HCT116 (cell line): ENCODE measurements around the gene ZBTB47. TPM values are rescaled to one million over a fixed set of nuclear protein-coding genes. Genes with fewer than 3 reads are reported as not detected.
A peak's percentile ranks its signal among the peaks of the same experiment; 100 is the strongest.

Experiments
- ATAC-seq: fragments of 200-7000 bp; cut with Tn5 transposase; 2 replicates; pipeline ENCODE4 v1.9.1; 2020; ENCODE audit warnings: mild to moderate bottlenecking, moderate library complexity
- BruUV-seq: library from RNA; stranded (reverse); fragments of 400-500 nt; replicated peaks from 2 replicates; lab custom pipeline; 2021; lab: Mats Ljungman, UMichigan
- CTCF ChIA-PET: fragments of 300-600 bp; sonication (Branson Sonifier 250); formaldehyde crosslinking; loops from one replicate; lab custom pipeline; 2021; ENCODE audit warnings: antibody characterized with exemption; lab: Charles Lee
- POLR2A ChIA-PET: fragments of 300-600, 350-600 bp; sonication (Branson Sonifier 250); formaldehyde crosslinking; loops from one replicate; lab custom pipeline; 2021; ENCODE audit warnings: antibody characterized with exemption; lab: Charles Lee
- RAD21 ChIA-PET, 2 experiments: fragments of 300-600 bp; sonication (Branson Sonifier 250); formaldehyde crosslinking; loops; one replicate each; lab custom pipeline; 2023; ENCODE audit warnings: low total read pairs in 2 of 2; ENCODE audit not compliant: uncharacterized antibody in 2 of 2, unreplicated experiment in 2 of 2, low non-redundant PET in 1 of 2; lab: Charles Lee
- DNase-seq: peaks from one replicate; pipeline ENCODE4 v3.0.0-alpha.2; 2010; ENCODE audit warnings: low read depth, low spot score
- H2AFZ ChIP-seq: fragments of 200-600 bp; shearing (Covaris generic), sonication (generic); 2 replicates; pipeline ENCODE4 v1.6.1; 2017; ENCODE audit warnings: low read depth, mixed run types, mixed read lengths, antibody characterized with exemption, low read length; ENCODE audit not compliant: poor library complexity, severe bottlenecking
- H3K27ac ChIP-seq: 2 replicates; pipeline ENCODE4 v1.5.1; 2012; ENCODE audit warnings: low read depth, low read length
- H3K27me3 ChIP-seq: fragments of 200-600 bp; sonication (generic); 2 replicates; pipeline ENCODE4 v1.6.1; 2016; ENCODE audit warnings: mixed run types, low read length, mixed read lengths; ENCODE audit not compliant: insufficient read depth
- H3K36me3 ChIP-seq, 2 experiments: fragments of 200-500 bp in 1 of 2; fragments of 200-600 bp in 1 of 2; sonication (Bioruptor generic) in 1 of 2; sonication (generic) in 1 of 2; 2 replicates each; pipeline versions ENCODE4 v1.5.1 to v1.6.1; 2014 to 2016; ENCODE audit warnings: low read length in 2 of 2, inconsistent platforms in 1 of 2, mixed read lengths in 1 of 2, mixed run types in 1 of 2; ENCODE audit not compliant: insufficient read depth in 2 of 2, control insufficient read depth in 1 of 2
- H3K4me1 ChIP-seq, 2 experiments: fragments of 200-600 bp in 1 of 2; sonication (generic) in 1 of 2; 2 replicates each; pipeline versions ENCODE4 v1.5.1 to v1.6.1; 2012 to 2017; ENCODE audit warnings: low read length in 2 of 2, inconsistent platforms in 1 of 2, mild to moderate bottlenecking in 1 of 2, mixed read lengths in 1 of 2, mixed run types in 1 of 2, moderate library complexity in 1 of 2; ENCODE audit not compliant: insufficient read depth in 2 of 2, control insufficient read depth in 1 of 2
- H3K4me2 ChIP-seq: fragments of 200-600 bp; sonication (generic); 2 replicates; pipeline ENCODE4 v1.6.1; 2017; ENCODE audit warnings: mixed run types, low read length, mixed read lengths
- H3K4me3 ChIP-seq, 2 experiments: fragments of 200-600 bp in 1 of 2; sonication (generic) in 1 of 2; replicated peaks in 1 of 2; 2 replicates each; pipeline ENCODE4 v1.5.1; 2011 to 2016; ENCODE audit warnings: low read length in 2 of 2, control low read depth in 1 of 2, low read depth in 1 of 2, mild to moderate bottlenecking in 1 of 2, mixed read lengths in 1 of 2, mixed run types in 1 of 2
- H3K79me2 ChIP-seq: fragments of 200-600 bp; sonication (generic); 2 replicates; pipeline ENCODE4 v1.6.1; 2017; ENCODE audit warnings: mild to moderate bottlenecking, mixed run types, low read length, moderate library complexity, mixed read lengths; ENCODE audit not compliant: insufficient read depth
- H3K9ac ChIP-seq: fragments of 200-600 bp; sonication (generic); 2 replicates; pipeline ENCODE4 v1.6.1; 2016; ENCODE audit warnings: low read length, mixed read lengths
- H3K9me2 ChIP-seq: fragments of 200-600 bp; sonication (generic), shearing (Covaris generic); 2 replicates; pipeline ENCODE4 v1.6.1; 2017; ENCODE audit warnings: mixed run types, mild to moderate bottlenecking, moderate library complexity; ENCODE audit not compliant: insufficient read depth
- H3K9me3 ChIP-seq, 2 experiments: fragments of 200-500 bp in 1 of 2; fragments of 200-600 bp in 1 of 2; sonication (Bioruptor generic) in 1 of 2; sonication (generic) in 1 of 2; 2 replicates each; pipeline ENCODE4 v1.6.1; 2014 to 2017; ENCODE audit warnings: low read length in 2 of 2, mixed read lengths in 2 of 2, inconsistent platforms in 1 of 2, low read depth in 1 of 2, mild to moderate bottlenecking in 1 of 2, mixed run types in 1 of 2, moderate library complexity in 1 of 2; ENCODE audit not compliant: control insufficient read depth in 1 of 2, insufficient read depth in 1 of 2
- H4K20me1 ChIP-seq: fragments of 200-600 bp; sonication (generic), shearing (Covaris generic); 2 replicates; pipeline ENCODE4 v1.6.1; 2017; ENCODE audit warnings: mixed run types, mild to moderate bottlenecking, moderate library complexity; ENCODE audit not compliant: insufficient read depth
- CBX3 ChIP-seq: IDR thresholded peaks from 2 replicates; pipeline ENCODE4 v1.6.1; 2012; ENCODE audit warnings: low read depth
- CEBPB ChIP-seq: IDR thresholded peaks from 2 replicates; pipeline ENCODE4 v1.6.1; 2012; ENCODE audit warnings: low read depth
- EGR1 ChIP-seq: IDR thresholded peaks from 2 replicates; pipeline ENCODE4 v1.6.1; 2012; ENCODE audit warnings: low read depth
- ELF1 ChIP-seq: IDR thresholded peaks from 2 replicates; pipeline ENCODE4 v1.6.1; 2012; ENCODE audit warnings: low read depth, borderline replicate concordance
- EZH2 ChIP-seq: fragments of 200-600 bp; sonication (generic); IDR thresholded peaks from 2 replicates; pipeline ENCODE4 v1.6.1; 2017; ENCODE audit warnings: antibody characterized with exemption, mixed run types
- EZH2phosphoT487 ChIP-seq: fragments of 200-600 bp; IDR thresholded peaks from 2 replicates; pipeline ENCODE4 v1.6.1; 2018; ENCODE audit warnings: antibody characterized with exemption, borderline replicate concordance
- FOSL1 ChIP-seq: IDR thresholded peaks from 2 replicates; pipeline ENCODE4 v1.6.1; 2012; ENCODE audit warnings: low read depth
- JUND ChIP-seq: IDR thresholded peaks from 2 replicates; pipeline ENCODE4 v1.6.1; 2012
- POLR2A ChIP-seq: IDR thresholded peaks from 2 replicates; pipeline ENCODE4 v1.7.0; 2011; ENCODE audit warnings: borderline replicate concordance; ENCODE audit not compliant: insufficient read depth, insufficient read length; ENCODE audit errors: extremely low read depth
- RAD21 ChIP-seq: IDR thresholded peaks from 2 replicates; pipeline ENCODE4 v1.6.1; 2012; ENCODE audit warnings: low read depth, mild to moderate bottlenecking
- SIN3A ChIP-seq: IDR thresholded peaks from 2 replicates; pipeline ENCODE4 v1.6.1; 2012; ENCODE audit warnings: low read depth
- SP1 ChIP-seq: IDR thresholded peaks from 2 replicates; pipeline ENCODE4 v1.6.1; 2012; ENCODE audit warnings: low read depth
- SRF ChIP-seq: IDR thresholded peaks from 2 replicates; pipeline ENCODE4 v1.6.1; 2012; ENCODE audit warnings: low read depth
- TCF7L2 ChIP-seq: IDR thresholded peaks from 2 replicates; pipeline ENCODE4 v1.7.0; 2011; ENCODE audit warnings: borderline replicate concordance, inconsistent platforms; ENCODE audit not compliant: insufficient read depth, insufficient read length; ENCODE audit errors: extremely low read depth
- YY1 ChIP-seq: IDR thresholded peaks from 2 replicates; pipeline ENCODE4 v1.6.1; 2011; ENCODE audit warnings: low read length, low read depth, moderate library complexity, mild to moderate bottlenecking; ENCODE audit not compliant: insufficient replicate concordance; ENCODE audit errors: extremely low read depth
- ZNF274 ChIP-seq: fragments of 200-500 bp; sonication (Bioruptor generic); IDR thresholded peaks from 2 replicates; pipeline ENCODE4 v1.6.1; 2014; ENCODE audit warnings: mild to moderate bottlenecking, low read depth, low read length, inconsistent platforms
- intact Hi-C: fragments of 100-400 bp; cut with micrococcal nuclease; formaldehyde crosslinking; loops from 2 replicates; pipeline ENCODE4 v1.10.0; 2022
- total RNA-seq: library from RNA; stranded (reverse); gene quantifications from one replicate; pipeline ENCODE4 v1.2.1, GENCODE V29; 2021; ENCODE audit not compliant: unreplicated experiment
- TF ChIP-seq, protein P1 (sequence below): IDR thresholded peaks from 2 replicates; pipeline ENCODE4 v1.6.1; 2011; ENCODE audit warnings: mild to moderate bottlenecking, low read length, moderate library complexity; ENCODE audit not compliant: insufficient replicate concordance; ENCODE audit errors: extremely low read depth
- TF ChIP-seq, protein P2 (sequence below): IDR thresholded peaks from 2 replicates; pipeline ENCODE4 v1.6.1; 2012
- TF ChIP-seq, protein P3 (sequence below), 3 experiments: fragments of 200-600 bp in 1 of 3; sonication (generic) in 1 of 3; IDR thresholded peaks in 2 of 3; conservative IDR thresholded peaks in 1 of 3; 2 replicates each; pipeline ENCODE4 v1.5.1; 2012 to 2017; ENCODE audit warnings: low read depth in 2 of 3, low read length in 2 of 3, antibody characterized with exemption in 1 of 3, borderline replicate concordance in 1 of 3, control low read depth in 1 of 3, mild to moderate bottlenecking in 1 of 3, mixed read lengths in 1 of 3, mixed run types in 1 of 3, moderate library complexity in 1 of 3; ENCODE audit not compliant: insufficient read depth in 1 of 3

Gene ZBTB47
- total RNA-seq, 1 experiment from 2014 or later: 6.3 TPM

DNA sequence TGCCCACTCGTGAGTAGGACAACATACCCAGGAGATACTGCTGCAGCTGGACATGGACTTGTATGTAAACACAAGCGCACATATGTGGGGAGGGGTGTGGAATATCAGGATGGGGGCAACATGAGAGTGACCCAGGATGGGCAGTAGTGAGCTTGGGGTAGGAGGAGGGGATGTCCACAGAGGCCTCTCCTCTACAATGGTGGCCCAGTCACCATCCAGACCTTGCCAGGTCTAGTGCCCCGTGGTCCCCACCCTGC, 266 bp upstream of the ZBTB47 start (continued):
- TF ChIP-seq, protein P1, sequence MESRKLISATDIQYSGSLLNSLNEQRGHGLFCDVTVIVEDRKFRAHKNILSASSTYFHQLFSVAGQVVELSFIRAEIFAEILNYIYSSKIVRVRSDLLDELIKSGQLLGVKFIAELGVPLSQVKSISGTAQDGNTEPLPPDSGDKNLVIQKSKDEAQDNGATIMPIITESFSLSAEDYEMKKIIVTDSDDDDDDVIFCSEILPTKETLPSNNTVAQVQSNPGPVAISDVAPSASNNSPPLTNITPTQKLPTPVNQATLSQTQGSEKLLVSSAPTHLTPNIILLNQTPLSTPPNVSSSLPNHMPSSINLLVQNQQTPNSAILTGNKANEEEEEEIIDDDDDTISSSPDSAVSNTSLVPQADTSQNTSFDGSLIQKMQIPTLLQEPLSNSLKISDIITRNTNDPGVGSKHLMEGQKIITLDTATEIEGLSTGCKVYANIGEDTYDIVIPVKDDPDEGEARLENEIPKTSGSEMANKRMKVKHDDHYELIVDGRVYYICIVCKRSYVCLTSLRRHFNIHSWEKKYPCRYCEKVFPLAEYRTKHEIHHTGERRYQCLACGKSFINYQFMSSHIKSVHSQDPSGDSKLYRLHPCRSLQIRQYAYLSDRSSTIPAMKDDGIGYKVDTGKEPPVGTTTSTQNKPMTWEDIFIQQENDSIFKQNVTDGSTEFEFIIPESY: no peak

DNA sequence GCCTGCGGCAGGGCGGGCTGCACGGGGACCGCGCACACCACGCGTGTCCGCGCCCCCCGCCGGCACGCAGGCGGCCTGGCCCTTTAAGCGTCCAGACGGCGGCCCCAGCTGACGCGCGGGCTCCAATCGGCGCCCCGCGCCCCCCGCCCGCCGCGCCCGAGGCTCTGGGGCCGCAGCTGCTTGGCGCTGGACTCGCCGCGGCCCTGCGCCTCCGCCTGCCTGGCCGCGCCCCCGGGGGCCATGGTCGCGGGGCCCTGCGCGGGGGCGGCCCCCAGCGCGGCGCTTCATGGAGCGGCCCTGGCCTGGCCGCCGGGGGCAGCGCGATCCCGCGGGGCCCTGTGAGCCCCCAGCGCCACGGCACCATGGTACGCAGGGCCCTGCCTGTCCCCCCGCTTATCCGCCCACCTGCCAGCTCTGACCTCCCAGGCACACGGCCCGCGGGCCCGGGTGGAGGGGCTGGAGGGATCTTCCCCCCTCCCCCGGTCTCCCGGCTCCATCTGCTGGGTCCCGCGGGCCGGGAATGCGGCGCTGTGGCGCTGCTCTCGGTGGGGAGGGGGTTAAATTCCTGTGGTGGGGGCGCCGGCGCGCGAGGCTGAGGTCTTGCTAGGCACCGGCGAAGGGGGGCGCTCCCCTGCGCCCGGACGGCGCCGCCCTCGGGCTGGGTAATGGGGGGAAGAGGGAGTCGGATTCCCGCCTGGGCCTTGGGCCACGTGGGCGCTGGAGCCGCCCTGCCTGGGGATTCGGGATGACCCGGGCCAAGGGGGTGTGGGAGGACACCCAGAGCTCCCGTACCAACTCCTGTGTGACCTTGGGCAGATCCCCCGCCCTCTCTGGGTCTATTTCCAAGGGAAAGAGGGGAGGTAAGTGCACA, 1.1 kb downstream of the ZBTB47 start:
- BruUV-seq: no TSS peak
- H3K4me2 ChIP-seq: peak overlapping the region; percentile 99
- H3K27me3 ChIP-seq: no peaks in the 10 kb centered on the region
- peaks cover 42 to 63% of the 10 kb centered on the region in 2 experiments for H3K4me1 ChIP-seq
- ChIA-PET CTCF (no interaction called here), POLR2A (no interaction called here), RAD21 (no interaction called here)
- peak; percentile 17 for ATAC-seq
- no peak for DNase-seq
- H2AFZ ChIP-seq: no peak overlapping the region
- no peaks in the 10 kb centered on the region for H4K20me1 ChIP-seq
- H3K4me3 ChIP-seq: peak overlapping the region; percentile 75 to 86
- intact Hi-C loops: loop anchor here (5.0 kb wide), 2 partner anchors 52 to 88 kb away; partner anchors contain the start of gene NKTR
- H3K9me2 ChIP-seq: no peaks in the 10 kb centered on the region
- no peaks in the 10 kb centered on the region for H3K9me3 ChIP-seq
- H3K36me3 ChIP-seq: no peaks in the 10 kb centered on the region; a peak in 1 of 4 replicates
- peak overlapping the region; percentile 86 for H3K9ac ChIP-seq
- H3K27ac ChIP-seq: peak overlapping the region; percentile 84
- peaks cover 16% of the 10 kb centered on the region; the same call in 1 of the 2 replicates for H3K79me2 ChIP-seq
- TF ChIP-seq, protein P1: no peak
- TF ChIP-seq SIN3A (no peak), EZH2phosphoT487 (no peak), JUND (no peak), RAD21 (no peak), ELF1 (no peak), EZH2 (no peak), CEBPB (no peak), POLR2A (no peak), TCF7L2 (no peak), FOSL1 (no peak), SP1 (no peak), EGR1 (no peak), ZNF274 (no peak), SRF (no peak), CBX3 (no peak), YY1 (peak; percentile 32)
- TF ChIP-seq, protein P2, sequence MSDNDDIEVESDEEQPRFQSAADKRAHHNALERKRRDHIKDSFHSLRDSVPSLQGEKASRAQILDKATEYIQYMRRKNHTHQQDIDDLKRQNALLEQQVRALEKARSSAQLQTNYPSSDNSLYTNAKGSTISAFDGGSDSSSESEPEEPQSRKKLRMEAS: no peak
- TF ChIP-seq, protein P3, sequence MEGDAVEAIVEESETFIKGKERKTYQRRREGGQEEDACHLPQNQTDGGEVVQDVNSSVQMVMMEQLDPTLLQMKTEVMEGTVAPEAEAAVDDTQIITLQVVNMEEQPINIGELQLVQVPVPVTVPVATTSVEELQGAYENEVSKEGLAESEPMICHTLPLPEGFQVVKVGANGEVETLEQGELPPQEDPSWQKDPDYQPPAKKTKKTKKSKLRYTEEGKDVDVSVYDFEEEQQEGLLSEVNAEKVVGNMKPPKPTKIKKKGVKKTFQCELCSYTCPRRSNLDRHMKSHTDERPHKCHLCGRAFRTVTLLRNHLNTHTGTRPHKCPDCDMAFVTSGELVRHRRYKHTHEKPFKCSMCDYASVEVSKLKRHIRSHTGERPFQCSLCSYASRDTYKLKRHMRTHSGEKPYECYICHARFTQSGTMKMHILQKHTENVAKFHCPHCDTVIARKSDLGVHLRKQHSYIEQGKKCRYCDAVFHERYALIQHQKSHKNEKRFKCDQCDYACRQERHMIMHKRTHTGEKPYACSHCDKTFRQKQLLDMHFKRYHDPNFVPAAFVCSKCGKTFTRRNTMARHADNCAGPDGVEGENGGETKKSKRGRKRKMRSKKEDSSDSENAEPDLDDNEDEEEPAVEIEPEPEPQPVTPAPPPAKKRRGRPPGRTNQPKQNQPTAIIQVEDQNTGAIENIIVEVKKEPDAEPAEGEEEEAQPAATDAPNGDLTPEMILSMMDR (IDR thresholded peaks at IDR 0.05 in 2 of 3, conservative IDR thresholded peaks at IDR 0.05 in 1 of 3; ENCODE audit: borderline replicate concordance in 1 of 3, insufficient read depth in 1 of 3, low read depth in 2 of 3, low read length in 2 of 3): 0 out of 6 replicates have a peak, but pooled peaks of 1 of the 3 experiments have one; percentile 18
